Epithelial cell of esophagus (primary cell): Measurements from ENCODE around the gene ZNF101.

Experiments
- DNase-seq: peaks from one replicate; pipeline ENCODE4 v3.0.0; 2010; ENCODE audit warnings: low read depth
- H3K4me3 ChIP-seq: 2 replicates; pipeline ENCODE4 v1.5.1; 2011; ENCODE audit warnings: mild to moderate bottlenecking, low read length, control low read depth
- TF ChIP-seq, protein P1 (sequence below): IDR thresholded peaks from 2 replicates; pipeline ENCODE4 v1.5.1; 2011; ENCODE audit warnings: low read depth, mild to moderate bottlenecking, low read length, control low read depth, inconsistent platforms; ENCODE audit not compliant: insufficient read depth; ENCODE audit errors: missing control alignments

The ZNF101 gene

DNA sequence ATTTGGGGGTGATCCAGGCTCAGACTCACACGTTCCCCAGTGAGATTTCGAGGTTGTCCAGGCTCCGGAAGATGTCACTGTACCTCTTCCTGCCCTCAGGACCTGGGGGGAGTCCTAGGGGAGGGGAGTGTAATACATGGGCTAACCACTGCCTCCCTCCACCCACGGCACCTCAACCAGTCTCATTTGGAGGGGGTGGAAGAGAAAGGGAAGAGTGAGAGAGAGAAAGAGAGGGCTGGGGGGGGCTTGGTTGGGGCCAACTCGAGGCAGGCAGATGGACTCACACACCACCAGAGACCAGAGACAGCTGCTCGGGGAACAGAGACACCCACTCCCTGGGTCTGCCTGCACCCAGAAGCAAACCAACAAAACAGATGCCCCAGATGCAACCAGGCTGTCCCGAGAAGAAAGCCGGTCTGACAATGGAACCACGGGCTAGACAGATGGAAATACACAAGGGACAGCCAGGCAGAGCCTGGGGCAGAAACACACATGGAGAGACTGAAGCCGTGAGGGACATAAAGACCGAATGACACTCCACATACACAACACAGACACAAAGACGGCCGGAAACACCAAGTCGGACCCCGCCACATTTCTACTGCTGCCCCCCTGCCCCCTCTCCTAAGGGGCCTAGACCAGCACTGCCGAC, 26.0 kb upstream of the ZNF101 start:
- peak overlapping the region; percentile 60 for H3K4me3 ChIP-seq
- TF ChIP-seq, protein P1, sequence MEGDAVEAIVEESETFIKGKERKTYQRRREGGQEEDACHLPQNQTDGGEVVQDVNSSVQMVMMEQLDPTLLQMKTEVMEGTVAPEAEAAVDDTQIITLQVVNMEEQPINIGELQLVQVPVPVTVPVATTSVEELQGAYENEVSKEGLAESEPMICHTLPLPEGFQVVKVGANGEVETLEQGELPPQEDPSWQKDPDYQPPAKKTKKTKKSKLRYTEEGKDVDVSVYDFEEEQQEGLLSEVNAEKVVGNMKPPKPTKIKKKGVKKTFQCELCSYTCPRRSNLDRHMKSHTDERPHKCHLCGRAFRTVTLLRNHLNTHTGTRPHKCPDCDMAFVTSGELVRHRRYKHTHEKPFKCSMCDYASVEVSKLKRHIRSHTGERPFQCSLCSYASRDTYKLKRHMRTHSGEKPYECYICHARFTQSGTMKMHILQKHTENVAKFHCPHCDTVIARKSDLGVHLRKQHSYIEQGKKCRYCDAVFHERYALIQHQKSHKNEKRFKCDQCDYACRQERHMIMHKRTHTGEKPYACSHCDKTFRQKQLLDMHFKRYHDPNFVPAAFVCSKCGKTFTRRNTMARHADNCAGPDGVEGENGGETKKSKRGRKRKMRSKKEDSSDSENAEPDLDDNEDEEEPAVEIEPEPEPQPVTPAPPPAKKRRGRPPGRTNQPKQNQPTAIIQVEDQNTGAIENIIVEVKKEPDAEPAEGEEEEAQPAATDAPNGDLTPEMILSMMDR: no peak
- no peak for DNase-seq

DNA sequence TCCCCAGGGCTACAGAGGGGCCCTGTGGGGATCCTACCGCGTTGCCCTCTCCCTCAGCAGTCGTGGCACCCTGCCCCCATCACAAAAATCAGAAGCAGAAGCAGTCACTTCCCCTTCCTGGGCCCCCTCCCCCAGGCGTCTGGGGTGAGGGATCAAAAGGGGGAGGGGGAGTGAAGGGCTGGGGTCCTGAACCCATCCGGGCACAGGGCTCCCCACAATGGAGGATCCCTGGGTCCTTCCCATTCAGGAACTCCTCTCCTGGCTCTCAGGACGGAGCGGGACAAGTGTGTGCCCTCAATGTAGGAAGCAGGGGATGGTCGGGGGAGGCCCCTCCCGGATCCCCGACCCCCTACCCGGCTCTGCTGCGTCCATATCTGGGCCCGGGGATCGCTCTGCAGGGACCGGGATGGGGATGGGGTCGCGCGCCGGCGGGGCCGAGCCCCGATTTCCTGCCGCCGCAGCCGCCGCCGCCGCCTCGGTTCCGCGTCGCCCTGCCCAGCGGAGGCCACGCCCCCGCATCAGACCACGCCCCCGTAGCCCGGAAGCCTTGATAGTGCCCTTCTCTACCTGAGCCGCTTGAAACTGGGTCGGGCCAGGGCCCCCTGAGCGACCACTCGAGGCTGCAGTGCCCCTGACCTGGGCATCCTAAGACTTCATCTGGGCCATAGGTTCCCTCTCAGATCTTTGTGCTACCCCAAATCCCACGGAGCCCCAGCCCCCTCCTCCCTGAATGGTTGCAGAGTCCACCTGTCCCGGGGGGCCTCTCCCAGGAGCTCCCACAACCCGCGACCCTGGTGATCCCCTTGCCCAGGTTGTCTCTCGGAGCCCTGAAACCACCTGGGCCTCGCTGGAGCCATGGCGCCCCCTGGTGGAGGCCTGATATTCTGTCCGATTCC, 25.2 kb upstream of the ZNF101 start, which contains the start of gene GMIP:
GMIP (minus strand) TSS at position 500 of the 896 bp plus-strand sequence; CDS start at position 372, 128 bp downstream.
- H3K4me3 ChIP-seq: peak within 1 kb of the TSS; percentile 60
- DNase-seq: peak; percentile 73
- TF ChIP-seq, protein P1: peak; percentile 80

DNA sequence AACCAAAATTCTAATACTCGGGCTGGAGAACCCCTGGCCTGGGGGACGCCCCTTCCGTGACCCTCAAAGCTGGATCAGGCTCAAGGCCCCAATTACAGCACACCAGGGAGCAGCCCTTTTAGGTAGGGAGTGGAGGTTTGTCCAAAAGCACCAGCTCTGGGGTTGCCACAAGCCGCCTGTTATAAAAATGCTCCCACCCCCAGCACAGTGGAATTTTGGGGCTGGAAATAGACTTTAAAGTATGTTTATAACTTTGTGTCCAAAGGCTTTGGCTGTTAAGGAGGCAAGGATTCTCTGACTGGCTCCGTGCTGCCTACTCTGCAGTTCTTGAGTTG, 24.6 kb upstream of the ZNF101 start:
- DNase-seq: no peak

DNA sequence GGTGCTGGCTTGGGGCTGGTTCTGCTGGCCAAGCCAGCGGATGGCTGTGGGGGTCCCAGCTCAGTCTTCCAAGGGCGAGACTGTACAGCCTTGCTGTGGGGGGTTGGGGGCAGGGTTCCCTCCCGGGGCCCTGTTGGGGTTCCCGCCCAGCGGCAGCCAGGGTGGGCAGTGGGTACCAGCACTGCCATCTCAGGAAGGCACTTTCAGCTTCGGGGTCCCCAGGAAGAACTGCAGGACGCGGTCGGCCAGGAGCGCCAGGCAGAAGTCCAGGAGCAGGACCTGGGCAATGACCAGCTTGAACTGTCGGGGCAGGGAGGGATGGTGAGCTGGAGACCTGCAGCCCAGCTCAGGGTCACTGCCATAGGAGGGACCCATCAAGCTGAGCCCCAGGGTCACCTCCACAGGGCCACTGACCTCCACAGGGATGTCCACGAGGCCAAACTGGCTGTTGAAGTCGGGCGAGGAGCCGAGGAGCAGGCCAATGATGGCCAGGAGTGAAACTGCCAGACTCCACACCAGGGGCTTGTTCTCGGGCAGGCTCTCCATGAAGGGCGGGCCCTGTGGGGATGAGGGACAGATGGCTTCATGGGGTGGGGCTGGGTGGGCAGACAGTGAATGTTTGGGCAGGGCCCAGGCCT, 23.3 kb upstream of the ZNF101 start:
- no peak for DNase-seq
- no peak overlapping the region for H3K4me3 ChIP-seq
- TF ChIP-seq, protein P1: no peak

More for the DNA sequence above, 24.6 kb upstream of the ZNF101 start:
- peak overlapping the region; percentile 60 for H3K4me3 ChIP-seq
- TF ChIP-seq, protein P1: no peak

DNA sequence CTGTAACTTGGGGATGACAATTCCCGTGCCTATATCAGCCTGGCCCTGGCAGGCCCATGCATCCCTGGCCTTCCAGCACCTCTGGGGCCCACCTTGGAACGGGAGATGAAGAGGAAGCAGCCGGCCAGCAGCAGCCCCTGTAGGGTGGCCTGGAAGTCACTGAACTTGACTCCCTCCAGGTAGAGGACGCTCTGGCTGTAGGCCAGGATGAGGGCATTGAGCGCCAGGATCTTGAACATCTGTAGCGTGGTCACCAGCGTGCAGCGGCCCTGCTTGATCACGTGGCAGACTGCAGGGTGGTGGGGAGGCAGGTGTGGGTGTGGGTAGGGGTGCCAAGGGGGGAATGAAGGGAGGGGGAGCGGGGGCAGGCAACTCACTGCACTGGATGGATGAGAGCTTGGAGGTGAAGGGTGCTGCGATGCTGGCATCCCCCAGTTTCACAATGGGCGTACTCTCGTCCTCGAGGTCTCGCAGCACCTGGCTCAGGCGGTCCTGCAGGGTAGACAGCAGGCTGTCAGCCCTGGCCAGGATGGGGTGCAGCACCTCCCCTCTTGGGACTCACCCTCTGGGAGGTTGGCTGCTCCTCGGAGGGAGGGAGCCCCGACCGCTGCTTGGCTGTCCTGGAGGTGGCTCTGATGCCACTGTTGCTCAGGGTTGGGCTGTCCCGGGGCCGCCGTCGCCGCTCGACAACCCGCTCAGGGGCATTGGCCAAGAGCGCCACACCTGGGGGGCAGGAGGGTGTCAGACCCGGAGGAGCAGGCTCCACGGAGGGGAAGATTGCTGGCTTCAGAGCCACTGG, 21.4 kb upstream of the ZNF101 start:
- DNase-seq: no peak
- TF ChIP-seq, protein P1: no peak
- H3K4me3 ChIP-seq: no peak overlapping the region

DNA sequence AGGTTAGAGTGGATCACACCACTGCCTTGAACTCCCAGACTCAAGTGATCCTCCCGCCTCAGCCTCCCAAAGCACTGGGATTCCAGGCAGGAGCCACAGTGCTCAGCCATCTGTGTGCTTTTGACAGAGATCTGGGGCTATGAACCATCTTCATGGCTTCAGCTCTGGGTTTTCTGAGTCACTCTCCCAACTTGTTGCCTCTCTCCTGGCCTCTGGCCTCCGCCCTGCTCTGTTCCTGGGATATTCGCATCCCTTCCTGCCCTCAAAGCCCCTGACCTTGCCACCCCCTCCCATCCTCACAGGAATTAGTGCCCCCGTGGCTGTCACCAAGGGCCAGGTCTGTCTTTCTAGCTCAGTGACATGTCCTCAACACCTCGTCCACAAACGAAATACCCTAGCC, 19.5 kb upstream of the ZNF101 start:
- TF ChIP-seq, protein P1: no peak
- no peak for DNase-seq
- H3K4me3 ChIP-seq: no peak overlapping the region
